HL-60 (cell line): Measurements from ENCODE around the gene GABBR2.

Source experiments
- GABPA ChIP-seq: IDR thresholded peaks from 2 replicates; pipeline ENCODE4 v1.6.1; 2012; ENCODE audit warnings: low read depth
- POLR2AphosphoS5 ChIP-seq: IDR thresholded peaks from 2 replicates; pipeline ENCODE4 v1.6.1; 2012; ENCODE audit warnings: low read depth
- REST ChIP-seq: IDR thresholded peaks from 2 replicates; pipeline ENCODE4 v1.6.1; 2012; ENCODE audit warnings: low read depth; ENCODE audit not compliant: insufficient replicate concordance
- SPI1 ChIP-seq: IDR thresholded peaks from 2 replicates; pipeline ENCODE4 v1.6.1; 2012; ENCODE audit warnings: low read depth, mild to moderate bottlenecking, borderline replicate concordance
- TF ChIP-seq, protein P1 (sequence below): IDR thresholded peaks from one replicate; pipeline ENCODE4 v1.5.1; 2011; ENCODE audit warnings: low read length, control low read depth, inconsistent platforms; ENCODE audit not compliant: insufficient read depth

DNA sequence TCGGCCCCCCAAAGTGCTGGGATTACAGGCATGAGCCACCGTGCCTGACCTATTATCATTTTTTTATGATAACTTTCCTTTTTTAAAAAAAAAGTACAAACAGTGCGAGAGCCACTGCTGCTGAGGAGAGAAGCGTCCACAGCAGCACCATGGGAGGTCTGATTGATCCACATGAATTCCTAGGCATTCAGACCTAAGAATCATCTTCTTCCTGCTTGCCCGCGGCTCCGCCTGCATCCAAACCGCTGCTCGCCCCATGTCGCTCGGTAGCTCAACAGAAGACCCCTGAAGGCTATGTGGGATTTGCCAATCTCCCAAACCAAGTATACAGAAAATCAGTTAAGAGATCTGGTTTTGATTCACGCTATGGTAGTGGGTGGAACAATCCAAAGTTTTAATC is 102.0 kb downstream of the GABBR2 start:
- TF ChIP-seq POLR2AphosphoS5 (no peak), REST (no peak), GABPA (no peak), SPI1 (no peak)
- TF ChIP-seq, protein P1, sequence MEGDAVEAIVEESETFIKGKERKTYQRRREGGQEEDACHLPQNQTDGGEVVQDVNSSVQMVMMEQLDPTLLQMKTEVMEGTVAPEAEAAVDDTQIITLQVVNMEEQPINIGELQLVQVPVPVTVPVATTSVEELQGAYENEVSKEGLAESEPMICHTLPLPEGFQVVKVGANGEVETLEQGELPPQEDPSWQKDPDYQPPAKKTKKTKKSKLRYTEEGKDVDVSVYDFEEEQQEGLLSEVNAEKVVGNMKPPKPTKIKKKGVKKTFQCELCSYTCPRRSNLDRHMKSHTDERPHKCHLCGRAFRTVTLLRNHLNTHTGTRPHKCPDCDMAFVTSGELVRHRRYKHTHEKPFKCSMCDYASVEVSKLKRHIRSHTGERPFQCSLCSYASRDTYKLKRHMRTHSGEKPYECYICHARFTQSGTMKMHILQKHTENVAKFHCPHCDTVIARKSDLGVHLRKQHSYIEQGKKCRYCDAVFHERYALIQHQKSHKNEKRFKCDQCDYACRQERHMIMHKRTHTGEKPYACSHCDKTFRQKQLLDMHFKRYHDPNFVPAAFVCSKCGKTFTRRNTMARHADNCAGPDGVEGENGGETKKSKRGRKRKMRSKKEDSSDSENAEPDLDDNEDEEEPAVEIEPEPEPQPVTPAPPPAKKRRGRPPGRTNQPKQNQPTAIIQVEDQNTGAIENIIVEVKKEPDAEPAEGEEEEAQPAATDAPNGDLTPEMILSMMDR: no peak
